HCEC 1CT (cell line): ENCODE results near the gene SLC49A3.

Source experiments
- DNase-seq: peaks from one replicate; pipeline ENCODE4 v3.0.0-alpha.2; 2017

Gene SLC49A3

GRCh38 chr4:664713-665231 lies 24.2 kb downstream of the SLC49A3 start:
- DNase-seq, result no peak

DNA sequence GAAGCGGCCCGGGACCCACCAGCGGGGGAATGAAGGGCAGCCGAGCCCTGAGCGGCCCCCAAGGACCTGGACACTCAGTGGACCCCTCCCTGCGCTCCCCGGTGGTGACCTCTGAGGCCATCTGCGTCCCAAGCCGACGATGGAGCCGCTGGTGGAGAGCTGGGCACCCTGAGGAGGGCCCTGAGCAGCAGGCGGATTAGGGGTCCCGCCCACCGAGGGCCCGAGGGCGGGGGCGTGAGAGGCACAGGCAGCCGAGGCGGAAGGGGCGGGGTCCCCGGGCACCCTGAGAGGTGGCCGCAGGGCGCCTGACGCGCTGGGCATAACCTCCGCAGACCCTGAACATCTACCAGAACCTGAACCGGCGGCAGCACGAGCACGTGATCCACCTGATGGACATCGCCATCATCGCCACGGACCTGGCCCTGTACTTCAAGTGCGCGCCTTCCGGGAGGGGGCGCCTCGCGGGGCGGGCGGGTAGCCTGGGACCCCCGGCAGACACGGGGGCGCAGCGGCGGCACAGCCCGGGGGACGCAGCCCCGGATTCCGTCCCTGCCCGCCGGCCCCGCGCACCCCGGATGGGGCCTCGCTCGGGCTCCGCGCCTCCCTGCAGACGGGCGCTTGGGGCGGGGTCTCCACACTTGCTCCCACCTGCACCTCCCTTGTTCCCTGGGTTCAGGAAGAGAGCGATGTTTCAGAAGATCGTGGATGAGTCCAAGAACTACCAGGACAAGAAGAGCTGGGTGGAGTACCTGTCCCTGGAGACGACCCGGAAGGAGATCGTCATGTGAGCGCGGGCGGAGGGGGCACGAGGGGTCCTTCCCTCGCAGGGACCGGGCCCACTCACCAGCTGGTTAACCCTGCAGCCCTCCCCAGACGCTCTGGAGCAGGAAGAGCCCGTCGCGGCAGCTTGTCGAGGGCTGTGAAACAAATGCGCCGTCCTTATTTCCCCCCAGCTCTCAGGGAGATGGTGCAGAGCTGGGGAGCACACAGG lies 25.2 kb downstream of the SLC49A3 start:
- DNase-seq, result no peak

DNA sequence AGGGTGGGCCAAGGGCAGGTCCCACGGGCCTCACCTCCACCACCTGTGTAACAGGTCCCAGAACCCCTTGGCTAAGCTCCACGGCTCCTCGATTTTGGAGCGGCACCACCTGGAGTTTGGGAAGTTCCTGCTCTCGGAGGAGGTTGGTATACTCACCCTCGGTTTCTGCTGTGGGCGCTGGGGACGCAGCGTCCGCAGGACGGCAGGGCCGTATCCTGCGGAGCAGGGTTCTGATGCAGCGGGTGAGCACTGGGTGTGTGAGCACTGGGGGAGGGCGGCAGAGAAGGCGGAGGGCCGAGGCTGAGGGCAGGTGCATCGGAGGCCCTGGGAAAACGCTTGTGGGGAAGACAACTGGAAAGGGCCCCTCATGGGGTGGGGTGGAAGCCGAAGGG lies 25.9 kb downstream of the SLC49A3 start:
- no peak for DNase-seq

GRCh38 chr4:661881-662761 lies 26.8 kb downstream of the SLC49A3 start:
- no peak for DNase-seq

GRCh38 chr4:661231-661630 lies 27.7 kb downstream of the SLC49A3 start:
- DNase-seq, result no peak

GRCh38 chr4:660401-660800 lies 28.6 kb downstream of the SLC49A3 start:
- DNase-seq, result no peak

DNA sequence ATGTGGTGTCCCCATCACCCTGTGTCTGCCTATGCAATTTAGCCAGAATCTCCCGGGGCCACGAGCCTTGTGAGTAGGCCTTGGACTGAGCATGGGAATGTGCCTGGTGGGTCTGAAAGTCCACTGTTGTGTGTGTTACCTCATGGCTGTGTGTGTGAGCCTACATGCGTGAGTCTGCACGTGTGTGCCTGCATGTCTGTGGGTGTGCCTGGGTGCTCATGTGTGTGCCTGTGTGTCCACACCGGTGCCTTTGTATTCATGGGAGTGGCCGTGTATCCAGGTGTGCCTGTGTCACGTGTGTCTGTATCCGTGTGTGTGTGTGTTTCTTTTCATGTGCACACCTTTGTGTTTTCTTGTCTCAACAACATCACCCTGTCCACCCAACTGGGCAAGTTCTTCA lies 29.1 kb downstream of the SLC49A3 start:
- DNase-seq, result no peak

DNA sequence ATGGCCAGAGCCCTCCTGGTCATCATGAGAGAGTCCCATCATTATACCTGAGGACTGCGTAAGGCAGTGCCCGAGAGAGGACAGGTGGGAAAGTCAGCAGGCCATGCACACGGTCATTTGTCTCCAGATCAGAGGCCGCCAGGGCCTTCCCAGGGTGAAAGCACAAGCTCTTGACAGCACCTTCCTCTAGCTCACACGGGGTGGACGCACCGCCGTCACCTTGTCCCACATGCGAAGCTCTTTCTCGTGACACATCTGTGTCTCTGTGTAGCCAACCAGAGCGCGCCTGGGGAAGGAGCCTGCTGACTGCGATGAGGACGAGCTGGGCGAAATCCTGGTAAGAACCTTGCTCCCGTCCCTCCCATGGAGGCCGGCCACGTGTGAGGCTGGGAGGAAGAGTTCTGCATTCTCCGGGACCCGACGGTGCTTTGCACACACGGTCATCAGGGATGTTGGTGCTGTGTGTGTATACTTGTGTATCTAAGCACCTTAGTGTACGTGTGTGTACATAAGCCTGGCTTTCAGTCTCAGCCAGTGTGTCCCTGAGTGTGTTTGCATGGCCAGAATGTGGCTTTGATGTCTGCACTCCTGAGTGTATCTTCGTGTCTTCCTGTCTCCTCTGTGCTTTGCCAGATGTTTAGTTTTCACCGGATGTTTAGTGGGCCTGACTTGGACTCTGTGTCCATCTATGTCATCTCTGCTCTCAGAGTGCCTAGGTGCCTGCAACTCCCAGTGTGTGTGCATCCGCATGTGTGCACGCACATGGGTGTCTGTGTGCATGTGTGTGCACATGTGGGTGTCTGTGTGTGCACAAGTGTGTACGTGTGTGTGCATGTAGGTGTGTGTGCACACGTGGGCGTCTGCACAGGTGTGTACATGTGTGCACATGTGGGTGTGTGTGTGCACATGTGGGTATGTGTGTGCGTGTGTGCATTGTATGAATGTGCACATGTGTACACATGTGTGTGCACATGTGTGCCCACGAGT lies 30.0 kb downstream of the SLC49A3 start:
- DNase-seq, result no peak

GRCh38 chr4:657834-658667 lies 30.9 kb downstream of the SLC49A3 start:
- no peak for DNase-seq

GRCh38 chr4:657338-657833 lies 31.6 kb downstream of the SLC49A3 start:
- no peak for DNase-seq

- DNase-seq, result no peak
These were observed 32.3 kb downstream of the SLC49A3 start for GRCh38 chr4:656436-657337.

GRCh38 chr4:655464-656151 lies 33.3 kb downstream of the SLC49A3 start:
- no peak for DNase-seq

- DNase-seq, result no peak
These were observed 34.0 kb downstream of the SLC49A3 start for GRCh38 chr4:654871-655463.

GRCh38 chr4:654503-654845 lies 34.5 kb downstream of the SLC49A3 start:
- no peak for DNase-seq

DNA sequence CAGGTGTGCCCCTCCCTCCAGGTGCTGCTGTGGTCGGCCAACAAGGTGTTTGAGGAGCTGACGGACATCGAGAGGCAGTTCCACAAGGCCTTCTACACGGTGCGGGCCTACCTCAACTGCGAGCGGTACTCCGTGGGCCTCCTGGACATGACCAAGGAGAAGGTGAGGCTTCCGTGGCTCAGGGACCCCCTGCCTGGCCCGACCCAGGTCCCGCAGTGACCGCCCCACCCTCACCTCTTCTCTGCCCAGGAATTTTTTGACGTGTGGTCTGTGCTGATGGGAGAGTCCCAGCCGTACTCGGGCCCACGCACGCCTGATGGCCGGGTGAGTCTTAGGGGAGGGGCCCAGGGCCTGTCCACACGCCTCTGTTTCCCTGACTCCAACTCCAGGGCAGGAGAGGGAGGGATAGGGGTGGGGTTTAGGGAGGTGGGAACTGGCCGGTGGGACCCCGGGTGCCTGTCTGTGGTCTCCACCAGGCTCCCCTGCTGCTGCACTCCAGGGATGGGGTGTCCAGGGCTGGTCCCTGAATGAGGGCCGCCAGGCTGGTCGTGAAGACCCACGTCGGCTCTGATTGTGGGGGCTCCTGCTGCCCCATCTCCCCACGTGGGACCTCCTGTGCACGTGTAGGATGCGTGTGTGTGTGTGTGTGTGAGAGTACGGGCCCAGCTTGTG lies 35.0 kb downstream of the SLC49A3 start:
- no peak for DNase-seq

GRCh38 chr4:653080-653821 lies 35.7 kb downstream of the SLC49A3 start:
- no peak for DNase-seq

DNA sequence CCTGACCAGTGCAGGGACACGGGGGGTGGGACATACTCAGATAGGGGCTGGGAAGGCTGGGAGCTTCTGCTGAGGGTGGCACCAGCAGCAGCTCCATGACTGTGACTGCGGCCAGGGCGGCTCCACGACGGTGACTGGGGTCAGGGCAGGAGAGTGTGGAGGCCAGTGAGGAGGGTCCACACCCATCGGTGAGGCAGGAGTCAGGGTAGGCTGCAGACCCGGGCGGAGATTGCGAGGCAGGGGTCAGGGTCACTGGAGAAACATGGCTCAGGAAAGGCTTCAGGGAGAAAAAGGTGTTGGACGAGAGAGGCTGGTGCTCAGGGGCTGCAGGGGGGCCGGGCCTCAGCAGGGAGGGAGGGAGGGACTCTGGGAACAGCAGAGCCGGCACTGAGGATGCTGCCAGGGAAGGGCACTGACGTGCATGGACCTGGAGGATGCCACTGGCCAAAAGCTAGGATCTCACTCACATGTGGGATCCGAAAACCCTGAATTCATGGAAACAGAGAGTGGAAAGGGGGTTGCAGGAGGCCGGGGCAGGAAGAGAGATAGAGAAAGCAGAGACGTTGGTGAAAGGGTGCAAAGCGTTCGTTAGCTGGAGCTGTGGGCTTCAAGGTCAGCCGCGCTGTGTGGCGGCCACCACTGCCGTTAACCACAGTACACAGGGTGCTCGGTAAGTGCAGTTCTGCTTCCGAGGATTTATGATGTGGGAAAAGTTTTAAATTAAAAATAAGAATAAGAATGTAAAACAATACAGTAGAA lies 36.9 kb downstream of the SLC49A3 start:
- DNase-seq, result no peak
